CD4-positive, alpha-beta T cell treated with Interleukin-1 beta for 1 hour (primary cell): ENCODE data around the gene CBFA2T3.
"Not testable (repeated sequence)": the region's sequence is repeated elsewhere in the genome, so short reads cannot be mapped to it uniquely, and the experiment has no call there.

Experiments
- DNase-seq, 2 donors: peaks; one replicate each; pipeline ENCODE4 v3.0.0-alpha.2; 2020 to 2022

CBFA2T3 gene

DNA sequence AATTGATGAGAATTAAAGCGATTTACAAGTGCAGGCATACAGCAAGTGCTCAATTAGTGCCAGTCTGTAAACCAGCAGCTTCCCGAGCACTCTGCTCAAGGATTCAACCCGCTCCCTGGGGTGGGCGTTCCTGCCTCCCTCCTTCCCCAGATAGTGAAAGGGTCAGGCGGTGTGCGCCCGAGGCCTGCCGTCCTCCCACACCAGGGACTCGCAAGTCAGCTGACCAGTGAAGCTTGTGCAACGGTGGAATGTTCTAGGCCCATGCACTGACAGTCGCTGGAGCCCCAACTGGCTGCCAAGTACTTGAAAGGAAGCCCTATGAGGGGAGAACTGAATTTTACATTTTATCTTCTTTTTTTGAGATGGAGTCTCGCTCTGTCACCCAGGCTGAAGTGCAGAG, 57.1 kb downstream of the CBFA2T3 start:
- no peak for DNase-seq

GRCh38 chr16:88918896-88919295, 58.1 kb downstream of the CBFA2T3 start:
- DNase-seq, result not testable (repeated sequence)

GRCh38 chr16:88917915-88918627, 58.9 kb downstream of the CBFA2T3 start:
- no peak for DNase-seq

GRCh38 chr16:88917146-88917914, 59.7 kb downstream of the CBFA2T3 start:
- DNase-seq, result no peak

DNA sequence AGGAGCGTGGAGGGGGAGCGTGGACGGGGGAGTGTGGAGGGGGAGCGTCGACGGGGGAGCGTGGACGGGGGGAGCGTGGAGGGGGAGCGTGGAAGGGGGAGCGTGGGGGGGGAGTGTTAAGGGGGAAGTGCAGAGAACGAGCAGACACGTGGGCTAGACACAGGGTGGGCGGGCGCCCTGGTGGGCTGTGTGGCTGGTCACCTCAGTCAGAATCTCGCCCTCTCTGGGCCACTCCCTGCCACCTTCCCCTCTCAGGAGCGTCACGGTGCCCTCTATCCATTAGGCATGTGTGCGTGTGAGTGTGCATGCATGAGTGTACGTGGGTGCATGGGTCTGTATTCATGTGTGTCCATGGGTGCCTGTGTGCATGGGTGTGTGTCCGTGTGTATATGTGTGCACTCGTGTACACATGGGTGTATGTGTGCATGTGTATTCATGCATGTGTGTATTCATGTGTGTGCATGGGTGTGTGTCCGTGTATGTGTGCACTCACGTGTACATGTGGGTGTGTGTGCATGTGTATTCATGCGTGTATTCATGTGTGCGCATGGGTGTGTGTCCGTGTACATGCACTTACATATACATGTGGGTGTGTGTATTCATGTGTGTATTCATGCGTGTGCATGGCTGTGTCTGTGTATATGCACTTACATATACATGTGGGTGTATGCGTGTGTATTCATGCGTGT, 61.2 kb downstream of the CBFA2T3 start:
- DNase-seq, result no peak

GRCh38 chr16:88914750-88915368, 62.1 kb downstream of the CBFA2T3 start:
- no peak for DNase-seq

- no peak for DNase-seq
These were observed 63.1 kb downstream of the CBFA2T3 start for GRCh38 chr16:88913870-88914269.

DNA sequence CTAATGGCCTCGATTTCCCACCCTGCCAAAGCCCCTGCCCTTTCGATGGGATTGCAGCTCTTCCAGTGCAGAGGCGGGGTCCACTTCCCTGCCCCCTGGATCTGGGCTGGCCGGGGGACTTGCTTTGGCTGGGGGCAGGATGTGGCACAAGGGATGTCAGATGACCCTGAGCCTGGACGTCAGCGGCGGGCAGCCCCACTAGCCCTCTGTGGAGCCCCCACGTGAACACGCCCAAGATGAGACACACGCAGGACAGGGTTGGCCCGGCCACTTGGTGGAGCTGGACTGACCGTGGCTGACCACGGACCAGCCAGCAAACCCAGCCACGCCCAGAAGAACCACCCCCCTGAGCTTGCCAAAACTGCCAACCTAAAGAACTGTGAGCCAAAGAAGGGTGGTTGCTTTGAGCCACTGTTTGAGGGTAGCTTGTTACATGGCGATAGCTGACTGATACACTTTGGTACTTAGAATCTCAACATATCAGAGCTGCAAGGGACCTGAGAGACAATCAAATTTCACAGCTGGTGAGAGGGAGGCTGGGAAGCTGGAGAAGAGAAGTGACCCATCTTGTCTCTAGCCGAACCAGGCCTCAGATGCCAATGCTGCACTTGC, 63.9 kb downstream of the CBFA2T3 start:
- DNase-seq, result no peak

DNA sequence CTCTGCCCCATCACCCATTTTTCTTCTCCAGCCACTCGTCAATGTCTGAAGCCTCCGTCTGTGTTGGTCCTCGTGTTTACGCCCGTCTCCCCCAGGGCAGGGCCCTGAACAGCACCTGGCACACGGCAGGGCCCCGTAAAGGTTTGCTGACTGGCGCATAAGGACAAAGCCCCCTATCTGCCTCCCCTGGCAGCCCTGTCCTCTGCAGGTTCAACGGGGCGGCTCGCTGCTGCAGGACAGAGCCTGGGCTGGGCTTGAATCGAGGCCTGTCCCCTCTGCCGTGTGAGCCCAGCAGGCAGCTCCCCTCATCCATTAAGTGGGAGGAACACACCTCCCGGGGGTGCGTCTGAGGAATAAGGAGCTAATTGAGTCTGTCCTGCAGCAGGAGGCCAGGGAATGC, 64.5 kb downstream of the CBFA2T3 start:
- no peak for DNase-seq

- no peak for DNase-seq
These were observed 65.1 kb downstream of the CBFA2T3 start for GRCh38 chr16:88911946-88912310.

GRCh38 chr16:88911136-88911945, 65.7 kb downstream of the CBFA2T3 start:
- DNase-seq, result peak in 1 of 2 donors; percentile 39

- no peak for DNase-seq
These were observed 66.5 kb downstream of the CBFA2T3 start for GRCh38 chr16:88910284-88911135.

DNA sequence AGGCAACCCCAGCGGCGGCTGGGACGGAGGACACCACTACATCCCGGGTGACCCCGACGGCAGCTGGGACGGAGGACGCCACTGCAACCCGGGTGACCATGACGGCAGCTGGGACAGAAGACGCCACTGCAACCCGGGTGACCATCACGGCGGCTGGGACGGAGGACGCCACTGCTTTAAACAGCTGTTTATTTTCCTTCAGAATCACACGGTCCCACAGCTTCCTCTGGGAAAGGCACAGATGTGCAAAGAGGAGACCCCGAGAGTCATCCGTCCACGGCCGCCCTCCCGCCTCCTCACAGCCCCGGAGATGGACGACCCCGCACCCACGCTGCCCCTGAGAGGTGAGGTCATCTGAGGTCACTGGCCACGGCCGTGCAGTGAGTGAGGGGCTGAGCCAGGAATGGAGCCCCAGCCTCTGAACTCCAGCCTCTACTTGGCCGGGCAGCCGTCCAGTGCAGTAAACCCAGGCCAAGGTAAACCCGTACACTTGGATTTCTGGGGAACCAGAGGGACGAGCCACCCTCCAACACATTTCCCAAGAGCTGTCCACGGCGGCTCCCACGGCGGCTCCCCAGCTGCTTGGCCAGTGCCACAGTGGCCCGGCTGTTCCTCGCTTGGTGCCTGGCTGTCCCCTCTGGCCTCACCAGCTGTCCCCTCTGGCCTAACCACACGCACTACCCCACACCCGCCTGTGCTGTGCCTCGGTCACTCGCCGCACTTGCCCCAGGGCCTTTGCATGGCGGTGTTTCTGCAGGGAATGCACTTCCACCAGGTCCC, 67.4 kb downstream of the CBFA2T3 start:
- no peak for DNase-seq

DNA sequence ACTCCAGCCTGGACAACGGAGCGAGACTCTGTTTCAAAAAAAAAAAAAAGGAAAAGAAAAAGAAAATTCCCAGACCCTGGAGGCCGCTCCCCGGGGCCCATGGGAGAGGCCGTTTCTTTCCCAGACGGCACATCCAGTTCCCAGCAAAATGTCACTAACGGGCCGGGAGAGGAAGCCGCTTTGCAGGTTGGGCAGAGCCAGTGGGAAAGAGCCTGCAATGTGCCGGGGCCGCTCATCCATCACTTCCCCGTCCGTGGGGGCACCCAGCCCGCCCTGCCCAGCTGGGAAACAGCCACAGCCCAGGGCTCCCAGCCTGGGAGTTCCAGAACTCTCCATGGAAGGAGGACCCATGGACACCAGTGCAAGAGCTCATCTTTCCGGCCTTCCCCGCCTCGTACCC, 68.7 kb downstream of the CBFA2T3 start:
- no peak for DNase-seq

GRCh38 chr16:88907768-88908167, 69.2 kb downstream of the CBFA2T3 start:
- DNase-seq, result no peak

- DNase-seq, result no peak
These were observed 70.4 kb downstream of the CBFA2T3 start for GRCh38 chr16:88906535-88907105.

GRCh38 chr16:88906020-88906419, 71.0 kb downstream of the CBFA2T3 start:
- DNase-seq, result no peak

- DNase-seq, result peak in 1 of 2 donors; percentile 3
These were observed 71.4 kb downstream of the CBFA2T3 start for GRCh38 chr16:88905563-88905962.

DNA sequence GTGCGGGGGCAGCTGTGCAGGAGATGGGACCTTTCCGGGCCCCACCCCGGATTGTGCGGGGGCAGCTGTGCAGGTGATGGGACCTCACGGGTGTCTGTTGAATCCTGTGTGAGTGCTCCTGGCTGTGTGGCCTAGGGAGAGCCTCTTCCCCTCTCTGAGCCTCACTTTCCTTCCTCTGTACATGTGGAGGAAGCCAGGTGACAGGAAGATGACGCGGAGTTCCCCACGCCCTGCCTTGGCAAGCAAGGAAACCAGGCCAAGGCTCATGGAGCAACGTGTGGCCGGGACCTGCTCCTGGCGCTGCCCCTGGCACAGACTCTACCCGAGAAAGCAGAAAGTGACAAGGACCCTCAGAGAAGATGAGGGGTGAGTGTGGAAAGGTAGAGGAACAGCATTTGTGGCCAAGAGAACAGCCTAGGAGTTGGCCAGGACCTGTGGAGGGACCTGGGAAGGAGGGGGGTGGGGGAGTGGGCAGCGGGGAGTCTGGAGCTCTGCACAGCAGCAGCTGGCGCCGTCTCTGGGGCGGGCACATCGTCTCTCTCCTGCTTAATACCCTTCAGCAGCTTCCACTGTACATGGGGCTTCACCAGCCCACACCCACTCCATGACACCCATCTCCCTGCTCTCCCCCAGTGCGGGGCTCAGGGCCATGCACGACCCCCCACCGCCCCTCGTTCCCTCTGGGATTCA, 72.2 kb downstream of the CBFA2T3 start:
- no peak for DNase-seq
